ENCODE results near the gene SLC35E2B. TPM values are rescaled to one million over a fixed set of nuclear protein-coding genes. Genes with fewer than 3 reads are reported as not detected.

SLC35E2B gene
- 9.1 to 12.8 TPM (median 12.1 TPM) in 5 replicates for total RNA-seq (2022; extraction: Qiagen RNA extraction; ENCODE audit: low read depth)

DNA sequence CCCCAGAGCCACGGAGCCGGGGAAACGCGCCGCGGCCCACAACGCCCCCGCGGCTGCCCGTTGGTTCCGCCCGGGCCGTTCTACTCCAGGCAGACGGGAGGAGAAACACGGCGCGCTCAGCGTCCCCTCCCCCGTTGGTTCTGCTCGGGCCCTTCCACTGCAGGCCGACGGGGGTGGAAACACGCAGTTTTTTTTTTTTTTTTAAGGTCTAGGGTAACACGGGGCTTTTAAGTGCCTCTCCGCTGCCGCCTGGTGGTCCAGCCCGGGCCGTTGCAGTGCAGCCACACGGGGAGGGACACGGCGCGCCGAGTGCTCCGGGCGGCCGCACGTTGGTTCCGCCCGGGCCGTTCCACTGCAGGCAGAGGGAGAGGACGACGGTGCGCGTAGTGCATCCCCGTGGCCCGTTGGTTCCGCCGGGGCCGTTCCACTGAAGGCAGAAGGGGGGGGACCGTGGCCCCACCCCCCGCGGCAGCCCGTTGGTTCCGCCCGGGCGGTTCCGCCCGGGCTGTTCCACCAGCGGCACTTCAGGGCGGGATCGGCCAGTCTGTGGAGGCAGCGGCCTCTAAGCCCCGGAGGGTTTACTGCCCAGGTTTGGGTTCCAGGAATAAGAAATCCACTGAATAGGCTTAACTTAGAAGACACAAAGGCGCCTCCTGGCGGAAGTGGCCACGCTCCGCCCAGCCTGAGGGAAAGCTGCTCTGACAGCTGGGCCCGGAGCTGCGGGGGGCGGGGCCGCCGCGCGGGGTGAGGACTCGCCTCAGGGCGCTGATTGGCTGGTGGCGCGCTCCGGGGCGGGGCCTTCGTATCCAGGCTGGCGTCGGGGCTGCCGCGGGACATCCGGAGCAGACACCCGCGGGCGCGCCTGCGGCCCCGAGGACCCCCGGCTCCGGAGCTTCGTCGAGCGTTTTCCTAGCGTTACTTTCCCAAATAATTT is at the start of gene SLC35E2B:
SLC35E2B (minus strand) TSS at position 82 of the 934 bp plus-strand sequence. CDS start 16,096 bp downstream, outside the sequence.

DNA sequence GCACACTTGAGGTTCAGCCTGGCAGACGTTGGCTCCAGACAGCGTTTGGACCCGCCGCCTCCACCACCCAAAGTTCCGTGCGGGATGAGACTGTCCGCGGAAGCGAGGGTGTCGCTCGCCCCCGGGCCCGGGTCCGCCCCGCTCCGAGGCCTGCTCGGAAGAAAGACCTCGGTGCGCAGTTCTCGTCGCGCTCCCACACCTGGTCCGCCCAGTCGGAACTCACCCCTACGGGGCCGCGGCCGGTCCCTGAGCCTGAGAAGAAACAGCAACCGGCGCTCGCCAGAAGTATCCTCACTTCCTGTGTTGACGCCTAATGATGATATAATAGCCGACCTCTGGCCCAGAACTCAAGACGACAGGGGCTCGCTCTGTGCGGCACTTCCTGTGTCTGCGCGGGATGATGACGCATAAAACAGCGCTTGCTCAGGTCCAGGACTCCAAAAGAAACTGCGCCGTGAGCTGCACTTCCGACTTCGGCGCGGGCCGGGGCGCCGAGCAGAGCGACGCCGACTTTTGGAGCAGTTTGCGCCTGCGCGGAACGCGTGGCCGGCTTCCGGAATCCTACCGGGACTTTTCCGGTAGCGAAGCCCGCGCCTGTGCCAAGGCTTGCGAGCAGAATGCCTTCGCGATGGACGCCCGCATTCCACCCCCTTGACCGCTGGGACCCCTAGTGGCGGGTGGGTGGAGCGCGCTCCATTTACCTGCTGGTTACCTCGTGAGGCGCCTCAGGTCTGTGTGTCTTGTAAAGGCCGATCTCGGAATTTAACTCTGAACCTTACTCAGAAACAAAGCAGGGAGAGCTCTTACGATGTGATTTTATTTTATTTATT is 31.7 kb upstream of the SLC35E2B start, which contains the start of gene CDK11A:
CDK11A (minus strand) TSS at position 323 of the 830 bp plus-strand sequence. CDS start 1,539 bp downstream, outside the sequence.

DNA sequence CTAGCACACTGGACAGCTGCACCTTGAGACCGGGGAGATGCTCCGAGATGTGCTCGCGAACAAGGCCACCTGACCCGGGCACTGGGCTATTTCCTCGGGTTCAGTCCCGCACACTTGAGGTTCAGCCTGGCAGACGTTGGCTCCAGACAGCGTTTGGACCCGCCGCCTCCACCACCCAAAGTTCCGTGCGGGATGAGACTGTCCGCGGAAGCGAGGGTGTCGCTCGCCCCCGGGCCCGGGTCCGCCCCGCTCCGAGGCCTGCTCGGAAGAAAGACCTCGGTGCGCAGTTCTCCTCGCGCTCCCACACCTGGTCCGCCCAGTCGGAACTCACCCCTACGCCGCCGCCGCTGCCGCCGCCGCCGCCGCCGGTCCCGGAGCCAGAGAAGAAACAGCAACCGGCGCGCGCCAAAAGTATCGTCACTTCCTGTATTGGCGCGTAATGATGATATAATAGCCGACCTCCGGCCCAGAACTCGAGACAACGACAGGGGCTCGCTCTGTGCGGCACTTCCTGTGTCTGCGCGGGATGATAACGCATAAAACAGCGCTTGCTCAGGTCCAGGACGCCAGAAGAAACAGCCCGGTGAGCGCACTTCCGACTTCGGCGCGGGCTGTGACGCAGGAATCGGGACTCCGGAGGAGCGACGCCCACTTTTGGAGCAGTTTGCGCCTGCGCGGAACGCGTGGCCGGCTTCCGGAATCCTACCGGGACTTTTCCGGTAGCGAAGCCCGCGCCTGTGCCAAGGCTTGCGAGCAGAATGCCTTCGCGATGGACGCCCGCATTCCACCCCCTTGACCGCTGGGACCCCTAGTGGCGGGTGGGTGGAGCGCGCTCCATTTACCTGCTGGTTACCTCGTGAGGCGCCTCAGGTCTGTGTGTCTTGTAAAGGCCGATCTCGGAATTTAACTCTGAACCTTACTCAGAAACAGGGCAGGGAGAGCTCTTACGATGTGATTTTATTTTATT is 33.7 kb downstream of the SLC35E2B start, which contains the start of gene CDK11B:
CDK11B (minus strand) TSS at position 422 of the 967 bp plus-strand sequence. CDS start 1,519 bp downstream, outside the sequence.

DNA sequence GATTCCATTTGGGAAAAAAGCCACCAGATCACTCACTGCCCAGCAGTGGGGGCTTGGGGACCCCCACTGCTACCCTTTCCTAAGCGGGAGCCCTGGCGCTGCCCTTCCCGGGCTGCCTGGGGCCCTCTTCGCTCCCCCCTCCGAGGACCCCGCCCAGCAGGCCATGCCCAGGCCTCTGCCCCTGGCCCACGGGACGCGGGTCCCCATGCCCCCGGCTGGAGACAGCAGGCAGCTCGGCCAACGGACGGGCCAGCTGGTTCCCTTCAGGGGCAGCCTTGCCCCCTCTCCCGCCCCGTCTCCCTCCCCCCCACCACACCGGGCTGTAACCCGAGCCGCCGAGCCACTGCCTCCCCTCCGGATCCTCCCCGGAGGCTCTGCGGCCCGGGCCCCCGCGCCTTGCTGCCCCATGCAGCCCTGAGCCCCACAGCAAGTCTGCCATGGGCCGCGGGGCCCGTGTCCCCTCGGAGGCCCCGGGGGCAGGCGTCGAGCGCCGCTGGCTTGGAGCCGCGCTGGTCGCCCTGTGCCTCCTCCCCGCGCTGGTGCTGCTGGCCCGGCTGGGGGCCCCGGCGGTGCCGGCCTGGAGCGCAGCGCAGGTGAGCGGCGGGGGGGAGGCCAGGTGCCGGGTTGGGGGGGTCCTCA is 60.7 kb downstream of the SLC35E2B start, which contains the start of gene MMP23B:
MMP23B (plus strand) TSS at position 392 of the 639 bp plus-strand sequence; CDS start at position 438, 46 bp downstream.

DNA sequence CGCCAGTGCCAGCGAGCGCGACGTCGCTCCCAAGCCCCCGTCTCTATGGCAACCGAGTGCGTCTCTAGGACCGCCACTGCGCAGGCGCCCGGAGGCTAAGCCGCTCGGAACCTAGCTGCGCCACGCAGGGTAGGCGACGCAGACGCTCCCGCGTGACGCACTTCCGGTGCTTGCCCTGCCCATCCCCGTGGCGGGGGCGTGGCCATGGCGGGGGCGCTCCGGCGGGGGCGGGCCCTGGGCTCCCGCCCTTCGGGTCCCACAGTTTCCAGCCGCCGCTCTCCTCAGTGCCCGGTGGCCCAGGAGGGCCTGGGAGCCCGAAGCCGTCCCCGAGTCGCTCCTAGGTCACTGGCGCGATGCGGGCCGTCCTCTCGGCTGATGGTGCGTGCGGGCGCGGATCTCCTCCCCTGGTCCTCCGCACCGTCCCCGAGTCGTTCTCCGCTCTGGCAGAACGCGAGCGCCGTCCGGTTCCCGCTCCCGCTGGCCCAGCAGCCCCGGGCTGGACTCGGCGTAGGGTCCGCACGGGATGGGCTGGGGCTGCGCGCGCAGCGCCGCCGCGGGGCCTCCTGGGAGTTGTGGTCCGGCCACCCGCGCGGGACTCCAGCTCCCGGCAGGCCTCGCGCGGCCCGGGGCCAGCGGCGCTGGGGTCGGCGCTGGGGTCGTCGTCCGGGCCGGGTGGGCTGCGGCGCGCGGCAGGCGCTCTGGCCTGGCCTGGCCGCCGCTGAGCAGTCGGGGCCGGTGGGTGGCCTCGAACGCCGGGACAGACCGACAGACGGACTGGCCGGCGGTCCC is 77.1 kb downstream of the SLC35E2B start, which contains the start of gene MIB2:
MIB2 (plus strand) TSS at position 245 of the 789 bp plus-strand sequence. CDS start 7,953 bp downstream, outside the sequence.

Other genes starting within 250 kb of the SLC35E2B start
- gene ATAD3C, start 243.1 kb downstream of the SLC35E2B start, total RNA-seq (2022; extraction: Qiagen RNA extraction; ENCODE audit: low read depth): not detected in 5 replicates
- 1.4 to 3.9 TPM (median 2.9 TPM) in 5 replicates for gene ATAD3B, start 221.0 kb downstream of the SLC35E2B start, total RNA-seq (2022; extraction: Qiagen RNA extraction; ENCODE audit: low read depth)
- 28.5 to 39.6 TPM (median 37.7 TPM) in 5 replicates for gene ATAD3A, start 180.6 kb downstream of the SLC35E2B start, total RNA-seq (2022; extraction: Qiagen RNA extraction; ENCODE audit: low read depth)
- gene TMEM240, start 152.2 kb downstream of the SLC35E2B start, total RNA-seq (2022; extraction: Qiagen RNA extraction; ENCODE audit: low read depth): 0.39 to 0.81 TPM (median 0.44 TPM) in 4 of 5 replicates, not detected in the other
- gene SSU72, start 117.9 kb downstream of the SLC35E2B start, total RNA-seq (2022; extraction: Qiagen RNA extraction; ENCODE audit: low read depth): 84.7 to 113 TPM (median 104 TPM) in 5 replicates
- gene FNDC10, start 92.7 kb downstream of the SLC35E2B start, total RNA-seq (2022; extraction: Qiagen RNA extraction; ENCODE audit: low read depth): 5.4 to 8.5 TPM (median 8.1 TPM) in 5 replicates
- gene MIB2, start 77.3 kb downstream of the SLC35E2B start, total RNA-seq (2022; extraction: Qiagen RNA extraction; ENCODE audit: low read depth): 8.4 to 19.3 TPM (median 17.3 TPM) in 5 replicates
- gene MMP23B, start 60.6 kb downstream of the SLC35E2B start, total RNA-seq (2022; extraction: Qiagen RNA extraction; ENCODE audit: low read depth): 0.51 to 0.88 TPM (median 0.54 TPM) in 5 replicates
- gene CDK11B, start 33.8 kb downstream of the SLC35E2B start, total RNA-seq (2022; extraction: Qiagen RNA extraction; ENCODE audit: low read depth): 23.7 to 26.4 TPM (median 23.8 TPM) in 5 replicates
- gene CDK11A, start 31.6 kb upstream of the SLC35E2B start, total RNA-seq (2022; extraction: Qiagen RNA extraction; ENCODE audit: low read depth): 19.1 to 25.9 TPM (median 23.5 TPM) in 5 replicates
- 27.9 to 40.6 TPM (median 35.7 TPM) in 5 replicates for gene NADK, start 85.7 kb upstream of the SLC35E2B start, total RNA-seq (2022; extraction: Qiagen RNA extraction; ENCODE audit: low read depth)
- gene GNB1, start 198.3 kb upstream of the SLC35E2B start, total RNA-seq (2022; extraction: Qiagen RNA extraction; ENCODE audit: low read depth): 174 to 207 TPM (median 197 TPM) in 5 replicates
- 0.17 to 0.49 TPM (median 0.26 TPM) in 4 of 5 replicates, not detected in the other for gene CALML6, start 222.5 kb upstream of the SLC35E2B start, total RNA-seq (2022; extraction: Qiagen RNA extraction; ENCODE audit: low read depth)
- gene TMEM52, start 226.5 kb upstream of the SLC35E2B start, total RNA-seq (2022; extraction: Qiagen RNA extraction; ENCODE audit: low read depth): 0.65 to 0.80 TPM (median 0.74 TPM) in 5 replicates